Fibroblast of lung (primary cell): ENCODE data around the gene XRCC3. TPM values are rescaled to one million over a fixed set of nuclear protein-coding genes. Genes with fewer than 3 reads are reported as not detected.

Experiments
- DNase-seq, 2 donors: peaks; one replicate each; pipeline versions ENCODE4 v3.0.0 to v3.0.0-alpha.2; 2010; ENCODE audit warnings: low read depth in 2 of 2
- H2AFZ ChIP-seq: 2 replicates; pipeline ENCODE4 v1.5.1; 2012; ENCODE audit warnings: low read length, control low read depth, inconsistent platforms
- H3K27ac ChIP-seq: 2 replicates; pipeline ENCODE4 v1.5.1; 2011; ENCODE audit warnings: low read length, control low read depth; ENCODE audit not compliant: insufficient read depth
- H3K27me3 ChIP-seq: 2 replicates; pipeline ENCODE4 v1.5.1; 2011; ENCODE audit warnings: mild to moderate bottlenecking, low read length; ENCODE audit not compliant: control insufficient read depth, insufficient read depth
- H3K36me3 ChIP-seq: 2 replicates; pipeline ENCODE4 v1.5.1; 2011; ENCODE audit warnings: low read length; ENCODE audit not compliant: control insufficient read depth, insufficient read depth
- H3K4me1 ChIP-seq: 2 replicates; pipeline ENCODE4 v1.5.1; 2011; ENCODE audit warnings: low read length; ENCODE audit not compliant: control insufficient read depth, insufficient read depth; ENCODE audit errors: extremely low read depth
- H3K4me2 ChIP-seq: 2 replicates; pipeline ENCODE4 v1.5.1; 2011; ENCODE audit warnings: low read length, control low read depth; ENCODE audit not compliant: insufficient read depth; ENCODE audit errors: extremely low read depth
- H3K4me3 ChIP-seq, 4 experiments: fragments of 200-600 bp in 1 of 4; sonication (generic) in 1 of 4; replicated peaks in 1 of 4; 2 replicates each; pipeline ENCODE4 v1.5.1; 2011 to 2016; ENCODE audit warnings: low read length in 4 of 4, low read depth in 3 of 4, mild to moderate bottlenecking in 3 of 4, control low read depth in 2 of 4, inconsistent platforms in 1 of 4, mixed read lengths in 1 of 4; ENCODE audit not compliant: insufficient read depth in 1 of 4; ENCODE audit errors: control extremely low read depth in 1 of 4
- H3K79me2 ChIP-seq: 2 replicates; pipeline ENCODE4 v1.5.1; 2012; ENCODE audit warnings: mild to moderate bottlenecking, low read length, inconsistent platforms; ENCODE audit not compliant: control insufficient read depth, insufficient read depth
- H3K9ac ChIP-seq: 2 replicates; pipeline ENCODE4 v1.5.1; 2011; ENCODE audit warnings: mild to moderate bottlenecking, low read length, control low read depth; ENCODE audit not compliant: insufficient read depth
- H3K9me3 ChIP-seq: 2 replicates; pipeline ENCODE4 v1.5.1; 2012; ENCODE audit warnings: low read depth, low read length; ENCODE audit not compliant: control insufficient read depth, insufficient read depth
- H4K20me1 ChIP-seq: 2 replicates; pipeline ENCODE4 v1.5.1; 2011; ENCODE audit warnings: low read length; ENCODE audit not compliant: control insufficient read depth, insufficient read depth; ENCODE audit errors: extremely low read depth
- CTCF ChIP-seq, 2 donors: IDR thresholded peaks in 1 of 2; conservative IDR thresholded peaks in 1 of 2; 1 replicate in 1 of 2; 2 replicates in 1 of 2; pipeline ENCODE4 v1.5.1; 2011 to 2012; ENCODE audit warnings: low read length in 2 of 2, control low read depth in 1 of 2, inconsistent platforms in 1 of 2, low read depth in 1 of 2, mild to moderate bottlenecking in 1 of 2
- EZH2 ChIP-seq: IDR thresholded peaks from 2 replicates; pipeline ENCODE4 v1.5.1; 2012; ENCODE audit warnings: low read length, control low read depth, mild to moderate bottlenecking; ENCODE audit errors: missing control alignments
- polyA plus RNA-seq, 2 donors: library from polyadenylated mRNA; depleted of rRNA in 1 of 2; stranded (reverse) in 1 of 2; unstranded in 1 of 2; fragments of >200 nt; gene quantifications; 2 replicates each; pipeline ENCODE4 v1.2.1, GENCODE V29; 2011 to 2012; ENCODE audit warnings: missing spikeins in 1 of 2
- total RNA-seq: library from RNA; depleted of rRNA; stranded (reverse); fragments of >200 nt; gene quantifications from 2 replicates; pipeline ENCODE4 v1.2.1, GENCODE V29; 2014

Gene XRCC3
- total and polyA plus RNA-seq, 2 donors (not counting 1 experiment from before 2014, with no cell fraction given), result 4.9 to 9.2 TPM

DNA sequence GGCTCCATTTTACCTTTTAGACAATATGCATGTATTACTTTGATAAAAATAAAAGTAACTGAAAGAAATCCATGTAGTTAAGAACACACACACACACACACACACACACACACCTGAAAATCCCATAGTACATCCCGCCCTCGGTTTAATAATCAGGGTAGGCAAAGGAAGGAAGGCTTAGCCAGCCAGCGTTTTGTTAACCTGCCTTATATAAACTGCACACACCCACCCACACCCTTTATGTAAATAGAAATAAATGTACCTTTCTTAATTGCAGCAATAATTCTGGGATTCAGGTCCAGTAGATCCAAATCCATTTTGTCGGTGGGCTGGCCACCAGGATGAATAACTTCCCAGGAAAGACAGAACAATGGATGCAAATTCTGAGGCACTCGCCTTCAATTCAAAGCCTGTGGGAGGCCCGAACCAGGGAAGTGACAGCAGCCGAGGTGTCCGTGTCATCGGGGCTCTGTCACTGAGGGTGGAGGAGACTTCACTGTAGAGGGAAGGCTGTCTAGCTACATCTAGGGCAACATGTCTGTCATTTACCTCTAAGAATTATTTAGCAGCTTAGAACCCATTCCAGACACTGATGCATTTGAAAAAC, 4.4 kb downstream of the XRCC3 start:
- Histone ChIP-seq H3K4me2 (no peak overlapping the region), H3K79me2 (peaks cover 20% of the 10 kb centered on the region), H3K4me3 (no peak overlapping the region), H4K20me1 (no peaks in the 10 kb centered on the region), H2AFZ (no peak overlapping the region), H3K27me3 (no peaks in the 10 kb centered on the region), H3K9ac (no peak overlapping the region), H3K27ac (no peak overlapping the region), H3K9me3 (no peaks in the 10 kb centered on the region), H3K36me3 (peaks cover 22% of the 10 kb centered on the region), H3K4me1 (peaks cover 2% of the 10 kb centered on the region)
- TF ChIP-seq CTCF (conservative IDR thresholded peaks at IDR 0.05 in 1 of 2, IDR thresholded peaks at IDR 0.05 in 1 of 2; ENCODE audit: low read depth in 1 of 2, low read length in 2 of 2), result no peak
- no peak for DNase-seq

GRCh38 chr14:103709814-103710213, 5.4 kb downstream of the XRCC3 start:
- Histone ChIP-seq H3K9me3 (no peaks in the 10 kb centered on the region), H4K20me1 (no peaks in the 10 kb centered on the region), H3K4me3 (no peak overlapping the region), H2AFZ (no peak overlapping the region), H3K79me2 (peaks cover 20% of the 10 kb centered on the region), H3K9ac (no peak overlapping the region), H3K36me3 (peaks cover 26% of the 10 kb centered on the region), H3K27me3 (no peaks in the 10 kb centered on the region), H3K4me1 (peaks cover 2% of the 10 kb centered on the region), H3K27ac (no peak overlapping the region), H3K4me2 (no peak overlapping the region)
- no peak for DNase-seq
- TF ChIP-seq CTCF (conservative IDR thresholded peaks at IDR 0.05 in 1 of 2, IDR thresholded peaks at IDR 0.05 in 1 of 2; ENCODE audit: low read depth in 1 of 2, low read length in 2 of 2), result no peak
- no peak for TF ChIP-seq EZH2

GRCh38 chr14:103708750-103709187, 6.5 kb downstream of the XRCC3 start:
- no peak overlapping the region for H3K4me3 ChIP-seq
- H2AFZ ChIP-seq, result no peak overlapping the region
- H4K20me1 ChIP-seq, result no peaks in the 10 kb centered on the region
- H3K4me1 ChIP-seq, result peaks cover 2% of the 10 kb centered on the region
- H3K4me2 ChIP-seq, result no peak overlapping the region
- peaks cover 30% of the 10 kb centered on the region for H3K36me3 ChIP-seq
- H3K9ac ChIP-seq, result no peak overlapping the region
- TF ChIP-seq EZH2 (no peak), CTCF (conservative IDR thresholded peaks at IDR 0.05 in 1 of 2, IDR thresholded peaks at IDR 0.05 in 1 of 2; ENCODE audit: low read depth in 1 of 2, low read length in 2 of 2) (no peak)
- DNase-seq, result no peak
- no peaks in the 10 kb centered on the region for H3K9me3 ChIP-seq
- H3K27me3 ChIP-seq, result no peaks in the 10 kb centered on the region
- H3K27ac ChIP-seq, result no peak overlapping the region
- H3K79me2 ChIP-seq, result peaks cover 12% of the 10 kb centered on the region
